GM19239 (cell line): ENCODE results near the gene C19orf25.
"Not testable (repeated sequence)": the region's sequence is repeated elsewhere in the genome, so short reads cannot be mapped to it uniquely, and the experiment has no call there.

Experiments used
- DNase-seq: peaks from one replicate; pipeline ENCODE4 v3.0.0; 2011; ENCODE audit warnings: low spot score; ENCODE audit not compliant: insufficient read length
- FAIRE-seq: peaks from 2 replicates; lab custom pipeline; 2011; peaks lifted over from hg19 to GRCh38; lab: Jason Lieb, UNC

The C19orf25 gene

GRCh38 chr19:1478934-1479707, at the start of gene C19orf25:
Gene C19orf25, minus strand, starts transcription at chr19:1479215. Its CDS starts 312 bp downstream, at chr19:1478903.
- DNase-seq (peak; percentile 100), FAIRE-seq (peak; percentile 97)

DNA sequence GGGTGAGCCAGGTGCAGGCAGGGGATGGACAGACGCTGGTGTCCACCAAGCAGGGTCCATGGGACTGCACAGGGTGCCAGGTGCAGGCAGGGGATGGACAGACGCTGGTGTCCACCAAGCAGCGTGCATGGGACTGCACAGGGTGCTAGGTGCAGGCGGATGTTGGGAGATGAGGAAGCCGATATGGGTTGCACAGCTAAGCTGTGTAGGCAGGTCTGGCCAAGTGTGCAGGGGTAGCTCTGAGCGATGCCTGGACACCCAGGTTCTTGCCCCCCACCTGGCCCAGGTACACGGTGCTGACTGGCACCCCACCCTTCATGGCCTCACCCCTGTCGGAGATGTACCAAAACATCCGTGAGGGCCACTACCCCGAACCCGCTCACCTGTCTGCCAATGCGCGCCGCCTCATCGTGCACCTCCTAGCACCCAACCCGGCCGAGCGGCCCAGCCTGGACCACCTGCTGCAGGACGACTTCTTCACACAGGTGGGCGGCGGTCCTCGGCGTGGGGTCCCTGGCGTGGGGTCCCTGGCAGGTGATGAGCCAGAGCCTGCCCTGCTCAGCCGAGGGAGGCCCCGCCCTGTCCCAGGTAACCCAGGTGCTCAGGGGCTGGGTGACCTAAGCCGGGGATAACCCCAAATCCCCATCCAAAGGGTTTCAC, 48.8 kb upstream of the C19orf25 start:
- DNase-seq (no peak), FAIRE-seq (no peak)

DNA sequence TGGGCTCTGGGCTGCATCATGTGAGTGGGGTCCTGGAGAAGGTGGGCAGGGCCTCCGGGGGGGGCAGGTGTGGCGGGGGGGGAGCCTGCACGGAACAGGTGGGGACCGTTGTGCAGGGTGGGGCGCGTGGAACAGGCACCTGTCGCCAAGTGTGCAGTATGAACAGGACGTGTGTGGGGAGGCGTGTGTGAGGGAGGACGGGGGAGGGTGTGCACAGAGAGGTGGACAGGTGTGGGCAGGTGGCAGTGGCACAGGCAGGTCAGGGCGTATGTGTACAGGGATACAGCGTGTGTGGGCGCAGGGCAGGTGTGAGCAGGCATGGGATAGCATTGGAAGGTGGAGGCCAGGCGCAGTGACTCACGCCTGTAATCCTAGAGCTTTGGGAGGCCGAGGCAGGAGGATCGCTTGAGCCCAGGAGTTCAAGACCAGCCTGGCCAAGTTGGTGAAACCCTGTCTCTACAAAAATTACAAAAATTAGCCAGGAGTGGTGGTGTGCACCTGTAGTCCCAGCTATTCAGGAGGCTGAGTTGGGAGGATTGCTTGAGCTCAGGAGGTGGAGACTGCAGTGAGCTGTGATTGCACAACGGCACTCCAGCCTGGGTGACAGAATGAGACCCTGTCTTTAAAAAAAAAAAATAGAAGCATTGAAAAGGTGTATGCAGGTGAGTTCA, 48.1 kb upstream of the C19orf25 start:
- DNase-seq (no peak), FAIRE-seq (no peak)

- DNase-seq (no peak), FAIRE-seq (no peak)
Measured at GRCh38 chr19:1526066-1526778, 47.2 kb upstream of the C19orf25 start.

- no peak for DNase-seq
- FAIRE-seq: no peak
Measured at GRCh38 chr19:1525343-1525742, 46.3 kb upstream of the C19orf25 start.

DNA sequence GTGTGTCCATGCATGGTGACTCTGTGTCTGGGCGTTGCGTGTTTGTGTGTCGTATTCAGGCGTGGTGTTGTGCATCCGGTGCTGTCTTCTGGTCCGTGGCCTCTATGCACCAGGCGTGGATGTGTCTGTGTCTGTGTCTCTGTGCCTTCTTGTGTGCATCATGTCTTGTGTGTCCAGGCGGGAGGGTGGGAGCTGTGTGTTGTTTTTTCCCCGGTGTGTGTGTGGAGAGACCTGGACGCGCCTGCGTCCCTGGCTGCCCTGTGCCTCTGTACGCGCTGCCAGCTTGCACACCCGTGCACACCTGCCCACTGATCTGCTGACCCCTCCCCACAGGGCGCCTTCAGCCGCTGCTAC, 45.9 kb upstream of the C19orf25 start:
- DNase-seq (no peak), FAIRE-seq (no peak)

GRCh38 chr19:1524287-1524971, 45.4 kb upstream of the C19orf25 start:
- FAIRE-seq (no peak), DNase-seq (no peak)

DNA sequence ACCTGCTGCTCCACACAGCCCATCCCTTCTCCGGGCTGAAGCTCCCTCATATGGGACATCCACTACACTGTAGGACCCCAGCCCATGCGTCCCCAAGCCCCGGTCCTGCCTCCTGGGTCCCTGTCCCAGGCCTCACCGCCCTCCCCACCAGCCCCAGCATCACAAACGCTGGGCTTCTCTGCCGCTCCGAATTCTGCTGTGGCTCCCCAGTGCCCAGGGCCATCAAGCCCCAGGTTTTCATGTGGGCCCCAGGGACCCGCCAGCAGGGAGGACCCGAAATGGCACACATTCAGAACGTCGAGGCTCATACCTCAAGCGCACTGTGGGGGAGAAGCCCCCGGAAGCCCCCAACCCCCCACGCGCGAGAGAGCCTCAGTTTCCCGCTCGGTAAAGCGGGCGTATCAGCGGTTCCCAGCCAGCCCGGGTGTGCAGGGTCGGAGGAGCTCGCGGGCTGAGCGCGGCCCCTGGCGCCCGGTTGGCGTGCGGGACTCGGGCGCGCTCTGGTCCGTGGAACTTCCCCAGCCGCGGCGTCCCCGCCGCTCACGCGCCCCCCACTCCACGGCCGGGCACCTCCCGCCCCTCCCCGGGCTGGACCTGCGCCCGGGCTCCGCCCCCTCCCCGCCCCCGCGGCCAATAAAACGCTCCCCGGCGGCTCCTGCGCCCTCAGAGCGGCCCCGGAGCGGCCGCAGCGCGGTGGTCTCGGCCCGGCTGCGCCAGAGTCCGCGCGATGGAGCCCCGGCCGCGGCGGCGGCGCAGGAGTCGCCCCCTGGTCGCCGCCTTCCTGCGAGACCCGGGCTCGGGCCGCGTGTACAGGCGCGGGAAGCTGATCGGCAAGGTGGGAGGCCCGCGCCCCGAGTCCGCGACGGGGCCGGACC, 44.6 kb upstream of the C19orf25 start, which contains the start of gene PLK5:
TSS of gene PLK5 (plus strand) at position 666 of the 875 bp plus-strand sequence. CDS start 2,920 bp downstream, outside the sequence.
- FAIRE-seq (no peak), DNase-seq (no peak)

- DNase-seq: no peak
- FAIRE-seq: no peak
Measured at GRCh38 chr19:1522838-1523237, 43.8 kb upstream of the C19orf25 start.

DNA sequence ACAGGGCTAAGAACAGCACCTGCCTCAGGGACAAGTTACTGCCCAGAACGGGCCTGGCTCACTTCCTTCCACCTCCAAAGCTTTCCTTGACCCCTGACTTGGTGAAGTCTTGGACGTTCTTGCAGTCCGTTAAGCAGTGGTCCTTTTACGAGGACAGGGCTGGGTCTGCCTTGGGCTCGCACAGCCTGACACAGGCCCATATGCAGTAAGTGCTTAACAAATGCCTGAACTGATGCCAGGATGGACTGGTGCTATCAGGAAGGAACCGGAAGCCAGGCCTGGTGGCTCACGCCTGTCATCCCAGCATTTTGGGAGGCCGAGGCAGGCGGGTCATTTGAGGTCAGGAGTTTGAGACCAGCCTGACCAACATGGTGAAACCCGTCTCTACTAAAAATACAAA, 43.0 kb upstream of the C19orf25 start:
- no peak for DNase-seq
- no peak for FAIRE-seq

DNA sequence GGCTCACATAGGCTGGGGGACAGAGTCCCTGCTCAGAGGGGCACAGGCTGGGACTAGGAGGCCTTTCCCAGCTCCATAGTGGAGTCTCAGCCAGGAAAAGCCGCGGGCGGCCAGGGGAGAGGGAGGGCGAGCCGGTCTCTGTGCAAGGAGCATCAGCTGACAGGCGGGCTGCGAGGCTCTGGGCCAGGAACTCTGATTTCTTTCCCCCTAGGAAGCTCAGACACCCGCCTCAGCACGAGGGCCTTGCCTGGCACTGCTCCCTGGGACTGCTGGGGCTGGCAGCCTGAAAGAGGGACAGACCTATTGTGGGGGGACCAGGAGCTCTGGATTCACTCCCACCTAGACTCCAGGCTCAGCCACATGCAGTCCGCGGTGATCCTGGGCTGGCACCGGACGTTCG, 42.6 kb upstream of the C19orf25 start:
- FAIRE-seq: no peak
- no peak for DNase-seq

- FAIRE-seq (no peak), DNase-seq (no peak)
Measured at GRCh38 chr19:1520203-1520780, 41.3 kb upstream of the C19orf25 start.

- not testable (repeated sequence) for FAIRE-seq, DNase-seq
Measured at GRCh38 chr19:1519802-1520201, 40.8 kb upstream of the C19orf25 start.

GRCh38 chr19:1518471-1518870, 39.5 kb upstream of the C19orf25 start:
- DNase-seq: no peak
- no peak for FAIRE-seq

DNA sequence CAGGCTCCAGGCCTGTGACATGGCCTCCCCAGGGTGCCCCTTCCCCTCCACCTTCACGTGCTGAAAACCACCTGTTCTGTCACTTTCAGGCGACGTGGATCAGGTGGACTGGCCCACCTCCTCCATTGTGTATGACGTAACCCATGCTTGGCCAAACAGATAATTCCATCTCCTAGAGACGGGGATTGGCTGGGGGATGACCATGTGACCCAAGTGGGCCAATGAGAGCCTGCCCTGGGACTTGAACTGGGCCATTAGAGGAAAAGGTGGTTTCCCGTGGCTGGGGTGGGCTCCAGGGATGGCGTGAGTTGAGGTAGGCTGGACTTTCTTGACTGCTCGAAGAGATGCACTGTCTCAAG, 37.4 kb upstream of the C19orf25 start:
- FAIRE-seq (no peak), DNase-seq (no peak)

- DNase-seq (no peak), FAIRE-seq (no peak)
Measured at GRCh38 chr19:1514986-1515721, 36.1 kb upstream of the C19orf25 start.

GRCh38 chr19:1514295-1514661, 35.3 kb upstream of the C19orf25 start:
- no peak for FAIRE-seq
- no peak for DNase-seq
